B cell (primary cell): ENCODE results near the gene PKIG. TPM values are rescaled to one million over a fixed set of nuclear protein-coding genes. Genes with fewer than 3 reads are reported as not detected.

Experiments
- ATAC-seq: fragments of 200-7000 bp; cut with Tn5 transposase; one replicate; pipeline ENCODE4 v1.10.0; 2021; ENCODE audit warnings: low read depth, mild to moderate bottlenecking, moderate number of reproducible peaks, moderate library complexity
- CTCF ChIA-PET: fragments of 350-600 bp; sonication (Branson Sonifier 250); formaldehyde crosslinking; loops from one replicate; lab custom pipeline; 2021; ENCODE audit warnings: antibody characterized with exemption, inconsistent platforms; lab: Charles Lee
- POLR2A ChIA-PET: fragments of 350-600 bp; sonication (Branson Sonifier 250); formaldehyde crosslinking; loops from one replicate; lab custom pipeline; 2021; ENCODE audit warnings: antibody characterized with exemption; lab: Charles Lee
- DNase-seq: peaks from one replicate; pipeline ENCODE4 v3.0.0; 2013
- H2AFZ ChIP-seq: 2 replicates; pipeline ENCODE4 v1.6.1; 2012; ENCODE audit warnings: mild to moderate bottlenecking, low read depth, low read length; ENCODE audit not compliant: insufficient read depth, poor library complexity, severe bottlenecking
- H3K27ac ChIP-seq, 2 donors: 1 replicate in 1 of 2; 2 replicates in 1 of 2; pipeline ENCODE4 v1.5.1; 2012 to 2013; ENCODE audit warnings: low read length in 2 of 2, mild to moderate bottlenecking in 2 of 2, moderate library complexity in 1 of 2
- H3K27me3 ChIP-seq, 4 experiments: fragments of 200-600 bp in 1 of 4; sonication (generic) in 1 of 4; replicated peaks in 1 of 4; 1 replicate in 2 of 4; 2 replicates in 2 of 4; pipeline versions ENCODE4 v1.6.1 to v1.7.0; 2013 to 2016; ENCODE audit warnings: low read length in 3 of 4, mild to moderate bottlenecking in 2 of 4, mixed read lengths in 1 of 4, moderate library complexity in 1 of 4; ENCODE audit not compliant: insufficient read depth in 4 of 4, control insufficient read depth in 3 of 4; ENCODE audit errors: control extremely low read depth in 1 of 4
- H3K36me3 ChIP-seq, 2 experiments: replicated peaks in 1 of 2; 1 replicate in 1 of 2; 2 replicates in 1 of 2; pipeline versions ENCODE4 v1.6.1 to v1.7.1; 2013; ENCODE audit warnings: low read length in 1 of 2; ENCODE audit not compliant: insufficient read depth in 2 of 2, control insufficient read depth in 1 of 2; ENCODE audit errors: control extremely low read depth in 1 of 2, extremely low read depth in 1 of 2
- H3K4me1 ChIP-seq, 2 donors: fragments of 200-600 bp in 1 of 2; sonication (generic) in 1 of 2; 1 replicate in 1 of 2; 2 replicates in 1 of 2; pipeline versions ENCODE4 v1.5.1 to v1.6.1; 2013 to 2017; ENCODE audit warnings: low read length in 2 of 2; ENCODE audit not compliant: control insufficient read depth in 2 of 2, insufficient read depth in 2 of 2
- H3K4me2 ChIP-seq: replicated peaks from 2 replicates; pipeline ENCODE3; 2012; ENCODE audit warnings: mild to moderate bottlenecking, low read depth, low read length; ENCODE audit not compliant: poor library complexity, severe bottlenecking
- H3K4me3 ChIP-seq, 5 experiments: fragments of 200-600 bp in 1 of 5; sonication (generic) in 1 of 5; 1 replicate in 3 of 5; 2 replicates in 2 of 5; pipeline versions ENCODE4 v1.5.1 to v1.7.0; 2011 to 2016; ENCODE audit warnings: low read length in 4 of 5, mild to moderate bottlenecking in 4 of 5, low read depth in 2 of 5, control low read depth in 1 of 5, moderate library complexity in 1 of 5; ENCODE audit not compliant: insufficient read depth in 1 of 5; ENCODE audit errors: control extremely low read depth in 1 of 5, extremely low read depth in 1 of 5
- H3K79me2 ChIP-seq: fragments of 200-600 bp; sonication (generic); one replicate; pipeline ENCODE4 v1.6.0; 2016; ENCODE audit warnings: low read length; ENCODE audit not compliant: control insufficient read depth, insufficient read depth
- H3K9ac ChIP-seq: fragments of 200-600 bp; sonication (generic); 2 replicates; pipeline ENCODE4 v1.6.1; 2017; ENCODE audit warnings: mild to moderate bottlenecking, low read length, moderate library complexity
- H3K9me3 ChIP-seq, 3 donors: one replicate each; pipeline versions ENCODE4 v1.6.1 to v1.7.1; 2013; ENCODE audit warnings: low read length in 2 of 3; ENCODE audit not compliant: control insufficient read depth in 2 of 3, insufficient read depth in 1 of 3; ENCODE audit errors: control extremely low read depth in 1 of 3
- H4K20me1 ChIP-seq: 2 replicates; pipeline ENCODE4 v1.6.0; 2012; ENCODE audit warnings: mild to moderate bottlenecking, low read length; ENCODE audit not compliant: insufficient read depth, control insufficient read depth, poor library complexity, severe bottlenecking
- H3K27ac Mint-ChIP-seq: one replicate; pipeline ENCODE4 v1.8.0; 2021; ENCODE audit warnings: mixed read lengths
- H3K27me3 Mint-ChIP-seq: one replicate; pipeline ENCODE4 v1.8.0; 2021; ENCODE audit warnings: mixed read lengths
- H3K4me1 Mint-ChIP-seq: one replicate; pipeline ENCODE4 v1.8.0; 2021; ENCODE audit warnings: mixed read lengths
- H3K4me3 Mint-ChIP-seq: one replicate; pipeline ENCODE4 v1.8.0; 2021; ENCODE audit warnings: mixed read lengths
- H3K9me3 Mint-ChIP-seq: one replicate; pipeline ENCODE4 v1.8.0; 2022; ENCODE audit warnings: mixed read lengths; ENCODE audit not compliant: insufficient read depth
- EZH2 ChIP-seq: IDR thresholded peaks from 2 replicates; pipeline ENCODE4 v1.6.1; 2012; ENCODE audit warnings: borderline replicate concordance, low read depth, mild to moderate bottlenecking, moderate library complexity, low read length; ENCODE audit not compliant: insufficient read depth, poor library complexity, severe bottlenecking
- WGBS: methylation state at CpG from one replicate; pipeline ENCODE4 v1.1.5; 2013; ENCODE audit warnings: missing lambda C conversion rate; ENCODE audit not compliant: insufficient coverage; 5-methylcytosine and 5-hydroxymethylcytosine counted together
- intact Hi-C: fragments of 100-400 bp; cut with micrococcal nuclease; formaldehyde crosslinking; loops from one replicate; pipeline ENCODE4 v1.10.0; 2022
- polyA plus RNA-seq: library from polyadenylated mRNA; depleted of rRNA; stranded (reverse); fragments of >200 nt; gene quantifications from 2 replicates; pipeline ENCODE4 v1.2.3, GENCODE V29; 2012
- total RNA-seq, 2 donors: library from RNA; stranded (reverse); fragments of 120-200 nt in 1 of 2; gene quantifications; 1 replicate in 1 of 2; 2 replicates in 1 of 2; pipeline versions ENCODE4 v1.2.3 to v1.2.4, GENCODE V29; 2013 to 2022
- TF ChIP-seq, protein P1 (sequence below): fragments of 200-600 bp; IDR thresholded peaks from one replicate; pipeline ENCODE4 v1.8.0; 2022; ENCODE audit warnings: antibody characterized with exemption, mild to moderate bottlenecking

The PKIG gene
- total and polyA plus RNA-seq, 2 donors (not counting 1 experiment from before 2014, with no cell fraction given): 128 to 168 TPM

DNA sequence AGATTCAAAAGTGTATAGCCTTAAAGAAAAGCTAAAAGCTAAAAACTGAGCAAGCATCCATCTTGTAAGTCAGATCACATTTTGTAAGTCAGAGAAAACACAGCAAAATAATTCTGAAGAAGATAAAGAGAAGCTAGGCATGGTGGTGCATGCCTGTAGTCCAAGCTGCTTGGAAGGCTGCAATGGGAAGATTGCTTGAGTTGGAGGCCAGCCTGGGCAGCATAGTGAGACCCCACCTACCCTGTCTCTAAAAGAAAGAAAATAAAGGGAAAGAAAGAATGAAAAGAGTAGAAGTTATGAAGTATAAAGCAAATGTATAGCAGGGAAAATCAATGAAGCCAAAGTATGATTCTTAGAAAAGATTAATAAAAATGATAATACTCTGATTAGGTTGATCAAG is 20.5 kb upstream of the PKIG start:
- peaks cover 8% of the 10 kb centered on the region for H3K4me1 Mint-ChIP-seq
- no peaks in the 10 kb centered on the region for H3K9me3 ChIP-seq
- TF ChIP-seq EZH2: no peak
- TF ChIP-seq, protein P1, sequence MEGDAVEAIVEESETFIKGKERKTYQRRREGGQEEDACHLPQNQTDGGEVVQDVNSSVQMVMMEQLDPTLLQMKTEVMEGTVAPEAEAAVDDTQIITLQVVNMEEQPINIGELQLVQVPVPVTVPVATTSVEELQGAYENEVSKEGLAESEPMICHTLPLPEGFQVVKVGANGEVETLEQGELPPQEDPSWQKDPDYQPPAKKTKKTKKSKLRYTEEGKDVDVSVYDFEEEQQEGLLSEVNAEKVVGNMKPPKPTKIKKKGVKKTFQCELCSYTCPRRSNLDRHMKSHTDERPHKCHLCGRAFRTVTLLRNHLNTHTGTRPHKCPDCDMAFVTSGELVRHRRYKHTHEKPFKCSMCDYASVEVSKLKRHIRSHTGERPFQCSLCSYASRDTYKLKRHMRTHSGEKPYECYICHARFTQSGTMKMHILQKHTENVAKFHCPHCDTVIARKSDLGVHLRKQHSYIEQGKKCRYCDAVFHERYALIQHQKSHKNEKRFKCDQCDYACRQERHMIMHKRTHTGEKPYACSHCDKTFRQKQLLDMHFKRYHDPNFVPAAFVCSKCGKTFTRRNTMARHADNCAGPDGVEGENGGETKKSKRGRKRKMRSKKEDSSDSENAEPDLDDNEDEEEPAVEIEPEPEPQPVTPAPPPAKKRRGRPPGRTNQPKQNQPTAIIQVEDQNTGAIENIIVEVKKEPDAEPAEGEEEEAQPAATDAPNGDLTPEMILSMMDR: no peak
- no peaks in the 10 kb centered on the region for H3K9me3 Mint-ChIP-seq
- no peaks in the 10 kb centered on the region for H3K27me3 ChIP-seq
- intact Hi-C loops: no loop called here
- H3K27me3 Mint-ChIP-seq: no peaks in the 10 kb centered on the region
- H3K36me3 ChIP-seq: no peaks in the 10 kb centered on the region
- H3K4me1 ChIP-seq: peaks cover 4% of the 10 kb centered on the region in 2 donors
- ATAC-seq (no peak), DNase-seq (no peak)
- POLR2A ChIA-PET: no interaction called here
- H3K4me3 Mint-ChIP-seq: no peak overlapping the region
- H3K4me2 ChIP-seq: no peak overlapping the region
- H3K27ac Mint-ChIP-seq: no peak overlapping the region
- no peak overlapping the region for H2AFZ ChIP-seq
- H3K79me2 ChIP-seq: no peaks in the 10 kb centered on the region
- CTCF ChIA-PET: interaction anchor here (1.6 kb wide), 1 partner anchor 14 kb away, joined by 6 read pairs; no protein-coding TSS in a partner anchor
- no peaks in the 10 kb centered on the region for H4K20me1 ChIP-seq
- no peak overlapping the region for H3K9ac ChIP-seq
- H3K27ac ChIP-seq: no peak overlapping the region
- no peak overlapping the region for H3K4me3 ChIP-seq

DNA sequence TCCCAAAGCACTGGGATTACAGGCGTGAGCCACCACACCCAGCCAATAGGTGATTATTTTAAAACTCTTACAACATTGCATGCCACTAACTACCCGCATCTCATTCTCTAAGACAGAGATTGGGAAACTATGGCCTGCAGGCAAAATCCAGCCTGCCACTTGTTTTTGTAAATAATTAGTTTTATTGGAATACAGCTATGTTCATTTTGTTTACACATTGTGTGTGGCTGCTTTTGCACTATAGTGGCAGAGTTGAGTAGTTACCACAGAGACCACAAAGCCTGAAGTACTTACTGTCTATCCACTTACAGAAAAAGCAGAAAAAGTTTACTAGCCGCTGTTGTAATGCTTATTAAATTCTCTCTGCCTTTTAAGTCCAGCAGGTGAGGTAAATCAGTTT is 16.4 kb upstream of the PKIG start:
- Histone ChIP-seq H3K9me3 (no peaks in the 10 kb centered on the region), H3K27ac (no peak overlapping the region), H3K9ac (no peak overlapping the region), H3K4me3 (no peak overlapping the region), H3K4me2 (no peak overlapping the region), H3K79me2 (no peaks in the 10 kb centered on the region), H2AFZ (no peak overlapping the region), H3K36me3 (no peaks in the 10 kb centered on the region), H3K4me1 (no peaks in the 10 kb centered on the region), H4K20me1 (no peaks in the 10 kb centered on the region), H3K27me3 (no peaks in the 10 kb centered on the region)
- no peak for DNase-seq
- no peak overlapping the region for H3K27ac Mint-ChIP-seq
- ChIA-PET POLR2A (no interaction called here), CTCF (interaction anchor here (2.6 kb wide), 1 partner anchor 10 kb away, joined by 10 read pairs; no protein-coding TSS in a partner anchor)
- no peak overlapping the region for H3K4me3 Mint-ChIP-seq
- no peaks in the 10 kb centered on the region for H3K4me1 Mint-ChIP-seq
- no CpG with 5 or more reads among the region's 3 CpGs for WGBS
- TF ChIP-seq EZH2: no peak
- TF ChIP-seq, protein P1: no peak
- intact Hi-C loops: no loop called here
- H3K9me3 Mint-ChIP-seq: no peaks in the 10 kb centered on the region
- no peaks in the 10 kb centered on the region for H3K27me3 Mint-ChIP-seq
- ATAC-seq: no peak
